Measurements from ENCODE around the gene FSIP2. TPM values are rescaled to one million over a fixed set of nuclear protein-coding genes. Genes with fewer than 3 reads are reported as not detected.
A peak's percentile ranks its signal among the peaks of the same experiment; 100 is the strongest.

Gene FSIP2
- total and polyA plus RNA-seq, 2 of the 13 experiments (the other 11 are each of a cell fraction or from before 2014, with no cell fraction given): 0.01 to 0.07 TPM

DNA sequence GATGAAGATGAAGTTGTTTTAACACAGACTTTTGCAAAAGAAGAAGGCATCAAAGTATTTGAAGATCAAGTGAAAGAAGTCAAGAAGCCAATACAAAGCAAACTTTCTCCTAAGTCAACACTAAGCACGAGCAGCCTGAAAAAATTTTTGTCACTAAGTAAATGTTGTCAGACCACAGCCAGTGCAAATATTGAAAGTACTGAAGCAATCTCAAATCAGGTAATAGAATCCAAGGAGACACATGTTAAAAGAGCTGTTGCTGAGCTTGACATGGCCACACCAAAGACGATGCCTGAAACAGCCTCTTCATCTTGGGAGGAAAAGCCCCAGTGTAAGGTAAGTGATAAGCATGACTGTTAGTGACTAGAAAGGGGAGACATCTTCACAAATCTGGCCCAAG, 75.1 kb downstream of the FSIP2 start (continued):
- TF ChIP-seq PAXIP1 (CRISPR knock-in tag; conservative IDR thresholded peaks at IDR 0.05) (peak; percentile 81), PPARG (CRISPR knock-in tag; conservative IDR thresholded peaks at IDR 0.05) (peak; percentile 60; the same call in 1 of the 2 replicates), CBFB (CRISPR knock-in tag; IDR thresholded peaks at IDR 0.05) (peak; percentile 96), GZF1 (CRISPR knock-in tag; IDR thresholded peaks at IDR 0.05) (no peak), SP5 (CRISPR knock-in tag; IDR thresholded peaks at IDR 0.05; ENCODE audit: borderline replicate concordance, low read depth) (0 out of 2 replicates have a peak, but pooled peaks have one; percentile 30), ERF (CRISPR knock-in tag; IDR thresholded peaks at IDR 0.05) (0 out of 2 replicates have a peak, but pooled peaks have one; percentile 52), ZNF564 (CRISPR knock-in tag; IDR thresholded peaks at IDR 0.05) (no peak), THRA (CRISPR knock-in tag; IDR thresholded peaks at IDR 0.05; ENCODE audit: borderline replicate concordance) (peak; percentile 67; the same call in 1 of the 2 replicates), FOXK1 (CRISPR knock-in tag; IDR thresholded peaks at IDR 0.05; ENCODE audit: borderline replicate concordance, low read depth) (peak; percentile 74; the same call in 1 of the 2 replicates), ZBTB39 (CRISPR knock-in tag; IDR thresholded peaks at IDR 0.05) (no peak), ZSCAN9 (CRISPR knock-in tag; IDR thresholded peaks at IDR 0.05; ENCODE audit: borderline replicate concordance) (peak; percentile 77; the same call in 1 of the 2 replicates), SP2 (CRISPR knock-in tag; IDR thresholded peaks at IDR 0.05) (no peak), HMG20A (CRISPR knock-in tag; IDR thresholded peaks at IDR 0.05; ENCODE audit: borderline replicate concordance) (peak; percentile 98), RXRB (CRISPR knock-in tag; IDR thresholded peaks at IDR 0.05; ENCODE audit: borderline replicate concordance) (peak; percentile 76), ZHX2 (IDR thresholded peaks at IDR 0.05; ENCODE audit: low read depth) (no peak), ZHX2 (CRISPR knock-in tag; IDR thresholded peaks at IDR 0.05; ENCODE audit: borderline replicate concordance) (no peak), ZNF331 (CRISPR knock-in tag; IDR thresholded peaks at IDR 0.05) (peak; percentile 82), NFYC (CRISPR knock-in tag; IDR thresholded peaks at IDR 0.05) (no peak), FOXO1 (CRISPR knock-in tag; IDR thresholded peaks at IDR 0.05) (peak; percentile 86; the same call in 1 of the 2 replicates)
